Subcutaneous abdominal adipose tissue (tissue), 5 donors: ENCODE results near the gene PRLH.

Experiments
- H3K27ac ChIP-seq: one replicate; pipeline ENCODE4 v1.7.0; 2013; ENCODE audit warnings: low read depth, mild to moderate bottlenecking, inconsistent platforms, low read length, moderate library complexity
- H3K27me3 ChIP-seq, 5 donors: one replicate each; pipeline ENCODE4 v1.7.0; 2013; ENCODE audit warnings: low read length in 5 of 5, inconsistent platforms in 1 of 5; ENCODE audit not compliant: control insufficient read depth in 5 of 5, insufficient read depth in 4 of 5
- H3K36me3 ChIP-seq, 5 donors: one replicate each; pipeline ENCODE4 v1.7.0; 2013; ENCODE audit warnings: low read length in 5 of 5; ENCODE audit not compliant: control insufficient read depth in 5 of 5, insufficient read depth in 5 of 5
- H3K4me1 ChIP-seq, 5 donors: one replicate each; pipeline ENCODE4 v1.7.0; 2013; ENCODE audit warnings: low read length in 5 of 5, mild to moderate bottlenecking in 3 of 5, moderate library complexity in 1 of 5; ENCODE audit not compliant: control insufficient read depth in 5 of 5, insufficient read depth in 5 of 5
- H3K4me3 ChIP-seq, 5 donors: one replicate each; pipeline ENCODE4 v1.7.0; 2013; ENCODE audit warnings: low read length in 5 of 5, low read depth in 1 of 5
- H3K9ac ChIP-seq, 5 donors: one replicate each; pipeline ENCODE4 v1.7.0; 2013; ENCODE audit warnings: low read length in 5 of 5, mild to moderate bottlenecking in 4 of 5, moderate library complexity in 3 of 5
- H3K9me3 ChIP-seq, 5 donors: one replicate each; pipeline ENCODE4 v1.7.0; 2013; ENCODE audit warnings: low read length in 5 of 5; ENCODE audit not compliant: control insufficient read depth in 5 of 5
- donor health status: healthy.
- donor health status: healthy.
- donor health status: healthy.
- donor health status: healthy.
- donor health status: healthy.

Gene PRLH

GRCh38 chr2:237598468-237599208 is 32.3 kb downstream of the PRLH start:
- Histone ChIP-seq H3K9ac (no peak overlapping the region), H3K27me3 (peaks cover 0 to 1% (median 0%) of the 10 kb centered on the region in 5 donors), H3K9me3 (no peaks in the 10 kb centered on the region), H3K4me3 (no peak overlapping the region), H3K36me3 (no peaks in the 10 kb centered on the region), H3K4me1 (peaks cover 0 to 28% (median 21%) of the 10 kb centered on the region in 5 donors), H3K27ac (no peak overlapping the region)

GRCh38 chr2:237599465-237600110 is 33.2 kb downstream of the PRLH start:
- Histone ChIP-seq H3K4me3 (peak overlapping the region; percentile 12 to 69 (median 36)), H3K27me3 (peaks cover 0 to 4% (median 0%) of the 10 kb centered on the region in 5 donors), H3K9ac (peak overlapping the region in 3 of 5 donors; percentile 31 to 49 (median 35)), H3K9me3 (no peaks in the 10 kb centered on the region), H3K4me1 (peaks cover 0 to 28% (median 25%) of the 10 kb centered on the region in 5 donors), H3K36me3 (no peaks in the 10 kb centered on the region), H3K27ac (peak overlapping the region; percentile 51)

DNA sequence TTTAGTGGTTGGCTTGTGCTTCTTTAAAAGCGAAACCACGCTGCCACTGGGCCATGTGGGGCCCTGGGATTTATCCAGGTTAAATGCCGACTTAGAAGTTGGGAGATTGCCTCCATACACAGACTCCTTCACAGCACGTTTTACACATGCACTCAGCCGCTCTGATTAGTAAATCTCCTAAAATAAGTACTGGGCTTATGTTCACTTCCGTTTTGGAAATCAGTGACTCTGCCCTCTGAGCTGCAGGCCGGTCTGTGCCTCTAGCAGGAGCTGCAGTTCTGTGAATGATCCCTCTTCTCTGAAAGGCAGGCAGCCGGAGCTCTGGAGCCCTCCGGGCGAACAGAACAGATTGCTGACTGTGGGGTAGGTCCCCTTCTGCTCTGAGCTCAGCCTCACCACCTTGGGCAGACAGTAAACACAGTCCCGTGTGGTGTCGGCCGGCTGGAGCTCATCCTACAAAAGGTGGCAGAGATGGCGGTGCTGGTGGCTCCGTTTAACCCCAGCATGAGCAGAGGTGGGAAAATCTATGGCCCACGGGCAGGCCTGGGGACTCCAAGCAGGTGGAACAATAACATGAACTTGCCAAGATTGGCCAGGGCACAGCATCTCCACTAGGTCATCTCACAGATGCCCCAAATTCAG is 34.0 kb downstream of the PRLH start:
- Histone ChIP-seq H3K9ac (peak overlapping the region; percentile 12 to 49 (median 35)), H3K4me3 (peak overlapping the region; percentile 12 to 69 (median 36))

GRCh38 chr2:237601453-237602116 is 35.2 kb downstream of the PRLH start:
- no peaks in the 10 kb centered on the region for H3K9me3 ChIP-seq
- H3K36me3 ChIP-seq, result no peaks in the 10 kb centered on the region
- H3K4me1 ChIP-seq, result peaks cover 0 to 21% (median 20%) of the 10 kb centered on the region in 5 donors
- H3K4me3 ChIP-seq, result no peak overlapping the region
- H3K27me3 ChIP-seq, result peaks cover 0 to 4% (median 0%) of the 10 kb centered on the region in 5 donors
- no peak overlapping the region for H3K9ac ChIP-seq
- no peak overlapping the region for H3K27ac ChIP-seq

More for the DNA sequence above, 34.0 kb downstream of the PRLH start:
- no peaks in the 10 kb centered on the region for H3K36me3 ChIP-seq
- no peaks in the 10 kb centered on the region for H3K9me3 ChIP-seq
- H3K27me3 ChIP-seq, result peaks cover 0 to 4% (median 0%) of the 10 kb centered on the region in 5 donors
- peak overlapping the region; percentile 51 for H3K27ac ChIP-seq
- H3K4me1 ChIP-seq, result peaks cover 0 to 21% (median 20%) of the 10 kb centered on the region in 5 donors

DNA sequence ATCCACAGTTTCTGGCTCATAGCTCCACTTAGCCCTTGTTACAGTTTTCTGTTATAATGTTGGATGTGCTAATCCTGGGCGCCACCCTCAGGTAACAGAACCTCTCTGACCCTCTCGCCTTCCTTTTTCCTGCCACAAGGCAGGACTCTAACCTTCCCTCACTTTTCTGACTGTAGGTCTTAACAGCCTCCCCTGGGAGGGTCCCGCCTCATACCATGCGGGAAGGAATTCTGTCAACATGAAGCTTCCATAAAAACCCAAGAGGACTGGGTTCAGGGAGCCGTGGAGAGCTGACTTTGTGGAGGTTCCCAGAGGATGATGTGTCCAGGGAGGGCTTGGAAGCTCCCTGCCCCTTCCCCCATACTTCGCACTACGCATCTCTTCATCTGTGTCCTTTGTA is 36.0 kb downstream of the PRLH start:
- no peak overlapping the region for H3K9ac ChIP-seq
- H3K27me3 ChIP-seq, result peaks cover 0 to 4% (median 0%) of the 10 kb centered on the region in 5 donors
- no peaks in the 10 kb centered on the region for H3K36me3 ChIP-seq
- peaks cover 0 to 21% (median 20%) of the 10 kb centered on the region in 5 donors for H3K4me1 ChIP-seq
- H3K9me3 ChIP-seq, result no peaks in the 10 kb centered on the region
- H3K4me3 ChIP-seq, result no peak overlapping the region
- no peak overlapping the region for H3K27ac ChIP-seq

DNA sequence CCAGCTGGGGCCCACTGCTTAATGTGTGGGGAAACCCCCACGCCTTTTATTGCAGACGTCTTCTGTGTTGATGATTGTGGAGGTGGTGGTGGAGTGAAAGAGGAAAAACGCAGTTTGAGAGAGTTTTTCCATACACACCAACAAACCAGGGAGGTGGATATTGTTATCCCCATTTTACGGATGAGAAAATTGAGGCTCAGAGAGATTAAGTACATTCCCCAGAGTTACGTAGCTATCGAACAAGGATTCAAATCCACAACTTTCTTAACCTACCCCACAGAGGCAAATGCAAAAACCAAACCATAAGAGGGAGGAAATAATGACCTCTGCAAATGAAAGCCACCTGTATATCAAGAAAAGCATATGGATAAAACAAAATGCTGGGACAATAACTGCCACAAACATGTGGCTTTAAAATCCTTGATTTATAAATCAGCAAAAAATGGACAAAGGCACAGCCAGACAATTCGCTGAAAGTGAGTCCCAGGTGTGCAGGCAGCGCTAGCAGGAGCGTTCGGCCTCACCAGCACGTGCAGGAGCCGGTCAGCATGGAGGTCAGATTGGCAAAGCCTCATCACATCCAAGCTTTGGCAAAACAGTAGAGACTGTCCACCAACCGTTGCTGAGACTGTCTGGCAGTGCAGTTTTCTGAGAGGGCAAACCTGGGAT is 36.8 kb downstream of the PRLH start:
- Histone ChIP-seq H3K4me3 (peak overlapping the region in 3 of 5 donors; percentile 6 to 47 (median 36)), H3K27ac (peak overlapping the region; percentile 60), H3K9me3 (no peaks in the 10 kb centered on the region), H3K9ac (no peak overlapping the region), H3K27me3 (peaks cover 0 to 4% (median 0%) of the 10 kb centered on the region in 5 donors), H3K4me1 (peaks cover 0 to 21% (median 20%) of the 10 kb centered on the region in 5 donors), H3K36me3 (no peaks in the 10 kb centered on the region)

- H3K4me1 ChIP-seq, result peaks cover 0 to 21% (median 20%) of the 10 kb centered on the region in 5 donors
- no peaks in the 10 kb centered on the region for H3K36me3 ChIP-seq
- peak overlapping the region in 4 of 5 donors; percentile 6 to 47 (median 22) for H3K4me3 ChIP-seq
- H3K9me3 ChIP-seq, result no peaks in the 10 kb centered on the region
- H3K9ac ChIP-seq, result no peak overlapping the region
- H3K27me3 ChIP-seq, result peaks cover 0 to 4% (median 0%) of the 10 kb centered on the region in 5 donors
- peak overlapping the region; percentile 60 for H3K27ac ChIP-seq
These were observed 37.5 kb downstream of the PRLH start for GRCh38 chr2:237603718-237604362.

DNA sequence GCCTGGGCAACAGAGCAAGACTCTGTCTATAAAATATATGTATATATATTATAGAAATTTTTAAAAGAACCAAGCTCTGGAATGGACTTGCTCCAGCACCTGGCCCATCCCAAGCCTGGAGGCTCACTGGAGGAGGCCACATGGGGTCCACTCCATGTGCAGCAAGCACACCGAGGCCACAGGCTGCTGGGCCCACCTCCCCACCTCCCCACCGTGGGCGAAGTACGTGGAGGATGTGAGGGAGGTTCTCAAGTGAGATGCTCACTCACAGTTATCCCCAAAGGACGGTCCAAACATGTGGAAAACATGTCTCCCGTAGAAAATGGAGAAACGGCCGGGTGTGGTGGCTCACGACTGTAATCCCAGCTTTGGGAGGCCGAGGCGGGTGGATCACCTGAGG is 38.0 kb downstream of the PRLH start:
- Histone ChIP-seq H3K9me3 (no peaks in the 10 kb centered on the region), H3K36me3 (no peaks in the 10 kb centered on the region), H3K9ac (no peak overlapping the region), H3K4me1 (peaks cover 0 to 21% (median 20%) of the 10 kb centered on the region in 5 donors), H3K27ac (no peak overlapping the region), H3K27me3 (peaks cover 0 to 4% (median 0%) of the 10 kb centered on the region in 5 donors), H3K4me3 (no peak overlapping the region)

DNA sequence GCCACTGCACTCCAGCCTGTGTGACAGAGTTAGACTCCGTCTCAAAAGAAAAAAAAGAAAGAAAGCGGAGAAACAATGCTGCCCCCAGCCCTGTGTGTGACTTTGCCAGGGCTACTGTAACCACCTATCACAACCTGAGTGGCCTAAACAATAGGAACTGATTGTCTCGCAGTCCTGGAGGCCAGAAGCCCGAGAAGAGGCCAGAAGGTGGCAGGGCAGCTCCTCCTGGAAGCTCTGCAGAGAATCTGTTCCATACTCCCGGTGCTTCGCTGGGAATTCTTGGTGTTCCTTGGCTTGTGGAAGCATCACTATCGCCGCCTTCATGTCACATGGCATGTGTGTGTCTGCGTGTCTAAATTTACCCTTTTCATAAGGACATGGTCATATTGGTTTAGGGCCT is 38.6 kb downstream of the PRLH start:
- no peaks in the 10 kb centered on the region for H3K36me3 ChIP-seq
- H3K4me1 ChIP-seq, result peaks cover 0 to 21% (median 17%) of the 10 kb centered on the region in 5 donors
- peaks cover 0 to 4% (median 0%) of the 10 kb centered on the region in 5 donors for H3K27me3 ChIP-seq
- no peaks in the 10 kb centered on the region for H3K9me3 ChIP-seq
- no peak overlapping the region for H3K27ac ChIP-seq
- H3K9ac ChIP-seq, result no peak overlapping the region
- no peak overlapping the region for H3K4me3 ChIP-seq
